Measurements from ENCODE around the gene COPA. TPM values are rescaled to one million over a fixed set of nuclear protein-coding genes. Genes with fewer than 3 reads are reported as not detected.

The COPA gene
- total RNA-seq, 1 experiment from 2014 or later: 118 TPM

DNA sequence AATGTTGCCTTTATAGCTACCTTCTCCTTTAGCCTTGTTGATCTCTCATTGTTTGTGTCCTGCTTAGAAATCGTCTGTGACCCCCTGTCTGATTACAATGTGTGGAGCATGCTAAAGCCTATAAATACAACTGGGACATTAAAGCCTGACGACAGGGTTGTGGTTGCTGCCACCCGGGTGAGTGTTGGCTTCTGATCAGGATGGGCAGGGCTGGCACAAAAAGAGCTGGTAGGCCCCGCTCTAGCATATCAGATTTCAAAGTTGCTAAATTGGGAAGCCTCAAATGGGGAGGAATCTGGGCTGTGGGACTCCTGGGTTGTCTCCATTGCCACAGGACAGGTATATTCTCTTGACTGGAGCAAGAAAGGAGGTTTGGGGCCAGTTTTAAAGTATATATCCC lies 8.6 kb upstream of the COPA start:
- no peaks in the 10 kb centered on the region for H3K9me3 ChIP-seq (ENCODE audit: control insufficient read depth, insufficient read depth, low read depth, low read length)
- peaks cover 15% of the 10 kb centered on the region for H3K36me3 ChIP-seq (ENCODE audit: control insufficient read depth, insufficient read depth, low read length)
- in situ Hi-C loops (cut with HindIII; ENCODE audit: low pct_unique_long_range_greater_than_20kb, low sequenced_read_pairs) (no loop called here), intact Hi-C loops (cut with micrococcal nuclease; ENCODE audit: unreplicated experiment) (no loop called here)
- H3K27ac ChIP-seq (ENCODE audit: low read length): no peak overlapping the region
- CTCF ChIA-PET: interaction anchor here (0.7 kb wide), 1 partner anchor 25 kb away, joined by 3 read pairs; no protein-coding TSS in a partner anchor
- no peak for ATAC-seq
- no peak overlapping the region for H3K4me3 ChIP-seq (ENCODE audit: low read depth in 2 of 2, low read length in 2 of 2)
- DNase-seq (ENCODE audit: low read depth, low spot score): no peak
- TF ChIP-seq POLR2AphosphoS5 (IDR thresholded peaks at IDR 0.05; ENCODE audit: low read depth, low read length) (no peak), TCF7L2 (IDR thresholded peaks at IDR 0.05; ENCODE audit: low read depth, low read length) (no peak), SIN3A (IDR thresholded peaks at IDR 0.05; ENCODE audit: borderline replicate concordance, insufficient read depth, low read depth, low read length) (no peak)
- TF ChIP-seq, protein P1, sequence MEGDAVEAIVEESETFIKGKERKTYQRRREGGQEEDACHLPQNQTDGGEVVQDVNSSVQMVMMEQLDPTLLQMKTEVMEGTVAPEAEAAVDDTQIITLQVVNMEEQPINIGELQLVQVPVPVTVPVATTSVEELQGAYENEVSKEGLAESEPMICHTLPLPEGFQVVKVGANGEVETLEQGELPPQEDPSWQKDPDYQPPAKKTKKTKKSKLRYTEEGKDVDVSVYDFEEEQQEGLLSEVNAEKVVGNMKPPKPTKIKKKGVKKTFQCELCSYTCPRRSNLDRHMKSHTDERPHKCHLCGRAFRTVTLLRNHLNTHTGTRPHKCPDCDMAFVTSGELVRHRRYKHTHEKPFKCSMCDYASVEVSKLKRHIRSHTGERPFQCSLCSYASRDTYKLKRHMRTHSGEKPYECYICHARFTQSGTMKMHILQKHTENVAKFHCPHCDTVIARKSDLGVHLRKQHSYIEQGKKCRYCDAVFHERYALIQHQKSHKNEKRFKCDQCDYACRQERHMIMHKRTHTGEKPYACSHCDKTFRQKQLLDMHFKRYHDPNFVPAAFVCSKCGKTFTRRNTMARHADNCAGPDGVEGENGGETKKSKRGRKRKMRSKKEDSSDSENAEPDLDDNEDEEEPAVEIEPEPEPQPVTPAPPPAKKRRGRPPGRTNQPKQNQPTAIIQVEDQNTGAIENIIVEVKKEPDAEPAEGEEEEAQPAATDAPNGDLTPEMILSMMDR (IDR thresholded peaks at IDR 0.05): no peak
- TF ChIP-seq, protein P2, sequence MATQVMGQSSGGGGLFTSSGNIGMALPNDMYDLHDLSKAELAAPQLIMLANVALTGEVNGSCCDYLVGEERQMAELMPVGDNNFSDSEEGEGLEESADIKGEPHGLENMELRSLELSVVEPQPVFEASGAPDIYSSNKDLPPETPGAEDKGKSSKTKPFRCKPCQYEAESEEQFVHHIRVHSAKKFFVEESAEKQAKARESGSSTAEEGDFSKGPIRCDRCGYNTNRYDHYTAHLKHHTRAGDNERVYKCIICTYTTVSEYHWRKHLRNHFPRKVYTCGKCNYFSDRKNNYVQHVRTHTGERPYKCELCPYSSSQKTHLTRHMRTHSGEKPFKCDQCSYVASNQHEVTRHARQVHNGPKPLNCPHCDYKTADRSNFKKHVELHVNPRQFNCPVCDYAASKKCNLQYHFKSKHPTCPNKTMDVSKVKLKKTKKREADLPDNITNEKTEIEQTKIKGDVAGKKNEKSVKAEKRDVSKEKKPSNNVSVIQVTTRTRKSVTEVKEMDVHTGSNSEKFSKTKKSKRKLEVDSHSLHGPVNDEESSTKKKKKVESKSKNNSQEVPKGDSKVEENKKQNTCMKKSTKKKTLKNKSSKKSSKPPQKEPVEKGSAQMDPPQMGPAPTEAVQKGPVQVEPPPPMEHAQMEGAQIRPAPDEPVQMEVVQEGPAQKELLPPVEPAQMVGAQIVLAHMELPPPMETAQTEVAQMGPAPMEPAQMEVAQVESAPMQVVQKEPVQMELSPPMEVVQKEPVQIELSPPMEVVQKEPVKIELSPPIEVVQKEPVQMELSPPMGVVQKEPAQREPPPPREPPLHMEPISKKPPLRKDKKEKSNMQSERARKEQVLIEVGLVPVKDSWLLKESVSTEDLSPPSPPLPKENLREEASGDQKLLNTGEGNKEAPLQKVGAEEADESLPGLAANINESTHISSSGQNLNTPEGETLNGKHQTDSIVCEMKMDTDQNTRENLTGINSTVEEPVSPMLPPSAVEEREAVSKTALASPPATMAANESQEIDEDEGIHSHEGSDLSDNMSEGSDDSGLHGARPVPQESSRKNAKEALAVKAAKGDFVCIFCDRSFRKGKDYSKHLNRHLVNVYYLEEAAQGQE (IDR thresholded peaks at IDR 0.05; ENCODE audit: insufficient read depth in 1 of 2, low read depth in 2 of 2, low read length in 1 of 2): no peak
- no peaks in the 10 kb centered on the region for H3K4me1 ChIP-seq (ENCODE audit: control insufficient read depth, insufficient read depth, low read length)
- no peaks in the 10 kb centered on the region for H3K27me3 ChIP-seq (ENCODE audit: control insufficient read depth, insufficient read depth, low read length)
- no TSS peak for BruUV-seq (replicated peaks)
- POLR2A ChIA-PET: interaction anchor here (0.6 kb wide), 1 partner anchor 124 kb away, joined by 4 read pairs; no protein-coding TSS in a partner anchor

DNA sequence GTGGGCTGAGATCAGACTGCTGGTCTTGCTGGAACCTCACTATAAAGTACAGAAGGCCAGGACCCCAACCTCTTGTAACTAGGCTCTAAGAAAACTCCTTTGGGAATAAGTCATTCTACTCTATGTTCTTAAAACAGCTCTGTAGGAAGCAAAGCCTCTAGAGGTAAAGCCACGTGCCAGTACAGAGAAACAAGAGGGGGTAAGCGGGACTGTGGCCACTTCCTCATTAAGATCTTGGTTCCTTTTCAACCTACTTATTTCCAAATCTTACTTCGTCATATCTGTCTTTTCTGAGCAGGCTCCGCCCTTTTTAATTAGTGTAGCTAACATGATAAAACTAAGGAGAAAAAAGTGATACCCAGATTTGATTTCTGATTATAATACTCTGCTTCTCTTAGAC lies 3.9 kb upstream of the COPA start:
- ChIA-PET CTCF (no interaction called here), POLR2A (no interaction called here)
- TF ChIP-seq, protein P1 (IDR thresholded peaks at IDR 0.05): no peak
- TF ChIP-seq TCF7L2 (IDR thresholded peaks at IDR 0.05; ENCODE audit: low read depth, low read length) (no peak), POLR2AphosphoS5 (IDR thresholded peaks at IDR 0.05; ENCODE audit: low read depth, low read length) (no peak)
- H3K27me3 ChIP-seq (ENCODE audit: control insufficient read depth, insufficient read depth, low read length): no peaks in the 10 kb centered on the region
- no peak overlapping the region for H3K4me3 ChIP-seq (ENCODE audit: low read depth in 2 of 2, low read length in 2 of 2)
- intact Hi-C loops (cut with micrococcal nuclease; ENCODE audit: unreplicated experiment): no loop called here
- in situ Hi-C loops (cut with HindIII; ENCODE audit: low pct_unique_long_range_greater_than_20kb, low sequenced_read_pairs): no loop called here
- no TSS peak for BruUV-seq (replicated peaks)
- H3K27ac ChIP-seq (ENCODE audit: low read length): no peak overlapping the region
- peaks cover 6% of the 10 kb centered on the region for H3K4me1 ChIP-seq (ENCODE audit: control insufficient read depth, insufficient read depth, low read length)
- DNase-seq (ENCODE audit: low read depth, low spot score): no peak
- no peak for ATAC-seq
- no peaks in the 10 kb centered on the region for H3K9me3 ChIP-seq (ENCODE audit: control insufficient read depth, insufficient read depth, low read depth, low read length)
- H3K36me3 ChIP-seq (ENCODE audit: control insufficient read depth, insufficient read depth, low read length): peaks cover 6% of the 10 kb centered on the region

All from Panc1 (cell line).